Naive thymus-derived CD4-positive, alpha-beta T cell (primary cell): ENCODE measurements around the gene HTR3B. TPM values are rescaled to one million over a fixed set of nuclear protein-coding genes. Genes with fewer than 3 reads are reported as not detected.

Experiments used
- ATAC-seq: fragments of 150-1000 bp; cut with Tn5 transposase; 2 replicates; pipeline ENCODE4 v1.10.0; 2021; ENCODE audit warnings: mild to moderate bottlenecking, moderate library complexity
- CTCF ChIA-PET: fragments of 350-600 bp; sonication (Branson Sonifier 250); formaldehyde crosslinking; loops from one replicate; lab custom pipeline; 2021; ENCODE audit warnings: antibody characterized with exemption; lab: Charles Lee
- POLR2A ChIA-PET: fragments of 350-600 bp; sonication (Branson Sonifier 250); formaldehyde crosslinking; loops from one replicate; lab custom pipeline; 2021; ENCODE audit warnings: antibody characterized with exemption, inconsistent platforms; lab: Charles Lee
- DNase-seq, 9 donors: peaks; one replicate each; pipeline versions ENCODE4 v3.0.0 to v3.0.0-alpha.2; 2020 to 2022; ENCODE audit warnings: mixed read lengths in 1 of 9
- H3K27ac ChIP-seq: one replicate; pipeline ENCODE4 v1.7.0; 2013; ENCODE audit warnings: mild to moderate bottlenecking, low read depth, low read length, moderate library complexity
- H3K27me3 ChIP-seq, 2 donors: one replicate each; pipeline ENCODE4 v1.7.0; 2013; ENCODE audit warnings: low read length in 2 of 2, mild to moderate bottlenecking in 2 of 2, moderate library complexity in 2 of 2; ENCODE audit not compliant: control insufficient read depth in 2 of 2, insufficient read depth in 2 of 2
- H3K36me3 ChIP-seq, 3 experiments: 1 replicate in 2 of 3; 2 replicates in 1 of 3; pipeline ENCODE4 v1.7.0; 2013; ENCODE audit warnings: low read length in 3 of 3, mild to moderate bottlenecking in 3 of 3, moderate library complexity in 1 of 3; ENCODE audit not compliant: insufficient read depth in 3 of 3, control insufficient read depth in 2 of 3
- H3K4me1 ChIP-seq, 2 donors: one replicate each; pipeline ENCODE4 v1.7.0; 2013; ENCODE audit warnings: low read length in 2 of 2, mild to moderate bottlenecking in 2 of 2, moderate library complexity in 1 of 2; ENCODE audit not compliant: control insufficient read depth in 2 of 2, insufficient read depth in 2 of 2
- H3K4me3 ChIP-seq: 2 replicates; pipeline ENCODE4 v1.7.0; 2013; ENCODE audit warnings: mild to moderate bottlenecking, low read length
- H3K9me3 ChIP-seq, 3 experiments: 1 replicate in 2 of 3; 2 replicates in 1 of 3; pipeline ENCODE4 v1.7.0; 2013; ENCODE audit warnings: low read length in 3 of 3; ENCODE audit not compliant: control insufficient read depth in 2 of 3
- H3K27ac Mint-ChIP-seq, 9 donors: one replicate each; pipeline ENCODE4 v1.8.0; 2020 to 2022; ENCODE audit warnings: mixed read lengths in 9 of 9, mild to moderate bottlenecking in 8 of 9, moderate library complexity in 5 of 9, inconsistent platforms in 2 of 9
- H3K27me3 Mint-ChIP-seq, 5 donors: one replicate each; pipeline ENCODE4 v1.8.0; 2021 to 2022; ENCODE audit warnings: mixed read lengths in 5 of 5, mild to moderate bottlenecking in 1 of 5
- H3K36me3 Mint-ChIP-seq, 5 donors: one replicate each; pipeline ENCODE4 v1.8.0; 2020 to 2022; ENCODE audit warnings: mixed read lengths in 5 of 5, mild to moderate bottlenecking in 3 of 5, inconsistent platforms in 1 of 5
- H3K4me1 Mint-ChIP-seq, 7 donors: one replicate each; pipeline ENCODE4 v1.8.0; 2020 to 2022; ENCODE audit warnings: mixed read lengths in 7 of 7, mild to moderate bottlenecking in 3 of 7, inconsistent platforms in 1 of 7
- H3K4me3 Mint-ChIP-seq, 10 donors: one replicate each; pipeline ENCODE4 v1.8.0; 2020 to 2022; ENCODE audit warnings: mild to moderate bottlenecking in 10 of 10, mixed read lengths in 10 of 10, moderate library complexity in 6 of 10, inconsistent platforms in 2 of 10
- H3K9me3 Mint-ChIP-seq, 11 donors: one replicate each; pipeline ENCODE4 v1.8.0; 2020 to 2022; ENCODE audit warnings: mixed read lengths in 11 of 11, mild to moderate bottlenecking in 4 of 11, inconsistent platforms in 1 of 11, moderate library complexity in 1 of 11
- intact Hi-C, 2 donors: fragments of 100-400 bp; cut with micrococcal nuclease; formaldehyde crosslinking; loops; one replicate each; pipeline ENCODE4 v1.15.1; 2023
- polyA plus RNA-seq, 2 donors: library from polyadenylated mRNA; unstranded; fragments of 300-500 nt; fragmentation: Illumina TruSeq; gene quantifications; one replicate each; pipeline ENCODE4 v1.2.3, GENCODE V29; 2021
- total RNA-seq, 6 experiments: library from RNA in 5 of 6; stranded (reverse) in 5 of 6; gene quantifications; 1 replicate in 5 of 6; 2 replicates in 1 of 6; pipeline ENCODE4 v1.2.3 and lab custom pipeline; 2021 to 2026

Gene HTR3B
- total and polyA plus RNA-seq, 7 experiments from 2014 or later, result not detected

- Histone ChIP-seq H3K27ac (no peak overlapping the region), H3K9me3 (no peaks in the 10 kb centered on the region), H3K4me1 (no peaks in the 10 kb centered on the region), H3K4me3 (no peak overlapping the region), H3K27me3 (no peaks in the 10 kb centered on the region), H3K36me3 (no peaks in the 10 kb centered on the region)
- intact Hi-C loops, result no loop called here
- Mint-ChIP-seq H3K27ac (no peak overlapping the region), H3K36me3 (no peaks in the 10 kb centered on the region), H3K4me1 (peaks cover 0 to 6% (median 0%) of the 10 kb centered on the region in 7 donors), H3K27me3 (peaks cover 6 to 34% (median 21%) of the 10 kb centered on the region in 5 donors), H3K4me3 (no peak overlapping the region), H3K9me3 (no peaks in the 10 kb centered on the region)
- POLR2A ChIA-PET, result no interaction called here
- ATAC-seq (no peak), DNase-seq (no peak)
- CTCF ChIA-PET, result no interaction called here
Measured at GRCh38 chr11:113947994-113948393, 43.4 kb downstream of the HTR3B start.

DNA sequence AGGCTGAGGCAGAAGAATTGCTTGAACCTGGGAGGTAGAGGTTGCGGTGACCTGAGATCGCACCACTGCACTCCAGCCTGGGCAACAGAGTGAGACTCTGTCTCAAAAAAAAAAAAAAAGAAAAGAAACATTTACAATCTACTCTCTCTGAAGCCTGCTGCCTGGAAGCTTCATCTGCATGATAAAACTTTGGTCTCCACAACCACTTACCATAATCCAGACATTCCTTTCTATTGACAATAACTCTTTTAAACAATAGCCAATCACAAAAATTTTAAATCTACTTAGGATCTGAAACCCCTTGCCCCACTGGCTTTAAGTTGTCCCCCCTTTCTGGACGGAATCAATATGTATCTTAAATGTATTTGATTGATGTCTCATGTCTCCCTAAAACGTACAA, 45.3 kb downstream of the HTR3B start:
- Histone ChIP-seq H3K27me3 (no peaks in the 10 kb centered on the region), H3K9me3 (no peaks in the 10 kb centered on the region), H3K36me3 (no peaks in the 10 kb centered on the region), H3K4me3 (no peak overlapping the region), H3K27ac (no peak overlapping the region), H3K4me1 (no peaks in the 10 kb centered on the region)
- H3K27ac Mint-ChIP-seq, result no peak overlapping the region
- intact Hi-C loops, result no loop called here
- no peak for ATAC-seq
- H3K36me3 Mint-ChIP-seq, result no peaks in the 10 kb centered on the region
- H3K4me3 Mint-ChIP-seq, result no peak overlapping the region
- DNase-seq, result no peak
- CTCF ChIA-PET, result no interaction called here
- H3K9me3 Mint-ChIP-seq, result no peaks in the 10 kb centered on the region
- POLR2A ChIA-PET, result no interaction called here
- peaks cover 12 to 44% (median 29%) of the 10 kb centered on the region in 5 donors for H3K27me3 Mint-ChIP-seq
- H3K4me1 Mint-ChIP-seq, result peaks cover 0 to 6% (median 0%) of the 10 kb centered on the region in 7 donors

- H3K27ac Mint-ChIP-seq, result no peak overlapping the region
- Histone ChIP-seq H3K27ac (no peak overlapping the region), H3K27me3 (no peaks in the 10 kb centered on the region), H3K4me1 (no peaks in the 10 kb centered on the region), H3K4me3 (no peak overlapping the region), H3K9me3 (no peaks in the 10 kb centered on the region), H3K36me3 (no peaks in the 10 kb centered on the region)
- intact Hi-C loops, result no loop called here
- peaks cover 12 to 34% (median 27%) of the 10 kb centered on the region in 5 donors for H3K27me3 Mint-ChIP-seq
- H3K36me3 Mint-ChIP-seq, result no peaks in the 10 kb centered on the region
- peaks cover 0 to 4% (median 0%) of the 10 kb centered on the region in 7 donors for H3K4me1 Mint-ChIP-seq
- POLR2A ChIA-PET, result no interaction called here
- H3K4me3 Mint-ChIP-seq, result no peak overlapping the region
- H3K9me3 Mint-ChIP-seq, result no peaks in the 10 kb centered on the region
- no peak for DNase-seq
- CTCF ChIA-PET, result no interaction called here
- ATAC-seq, result no peak
Measured at GRCh38 chr11:113951537-113951936, 46.9 kb downstream of the HTR3B start.

GRCh38 chr11:113952070-113952469, 47.5 kb downstream of the HTR3B start:
- H3K36me3 Mint-ChIP-seq, result no peaks in the 10 kb centered on the region
- no peak overlapping the region for H3K27ac Mint-ChIP-seq
- H3K9me3 ChIP-seq, result no peaks in the 10 kb centered on the region
- ChIA-PET CTCF (no interaction called here), POLR2A (no interaction called here)
- no peaks in the 10 kb centered on the region for H3K36me3 ChIP-seq
- no peak overlapping the region for H3K27ac ChIP-seq
- DNase-seq (no peak), ATAC-seq (no peak)
- no peak overlapping the region for H3K4me3 ChIP-seq
- no peak overlapping the region for H3K4me3 Mint-ChIP-seq
- H3K27me3 ChIP-seq, result no peaks in the 10 kb centered on the region
- peaks cover 12 to 34% (median 25%) of the 10 kb centered on the region in 5 donors for H3K27me3 Mint-ChIP-seq
- intact Hi-C loops, result no loop called here
- H3K4me1 ChIP-seq, result no peaks in the 10 kb centered on the region
- H3K9me3 Mint-ChIP-seq, result no peaks in the 10 kb centered on the region
- peaks cover 0 to 4% (median 0%) of the 10 kb centered on the region in 7 donors for H3K4me1 Mint-ChIP-seq

GRCh38 chr11:113952588-113952987, 48.0 kb downstream of the HTR3B start:
- H3K4me3 ChIP-seq, result no peak overlapping the region
- no peaks in the 10 kb centered on the region for H3K4me1 ChIP-seq
- CTCF ChIA-PET, result no interaction called here
- H3K4me1 Mint-ChIP-seq, result peaks cover 0 to 4% (median 0%) of the 10 kb centered on the region in 7 donors
- H3K4me3 Mint-ChIP-seq, result peak overlapping the region in 2 of 10 donors; percentile 5 to 51
- H3K27ac Mint-ChIP-seq, result no peak overlapping the region
- intact Hi-C loops, result no loop called here
- H3K27me3 Mint-ChIP-seq, result peaks cover 12 to 34% (median 25%) of the 10 kb centered on the region in 5 donors
- H3K9me3 ChIP-seq, result no peaks in the 10 kb centered on the region
- POLR2A ChIA-PET, result no interaction called here
- no peak overlapping the region for H3K27ac ChIP-seq
- no peaks in the 10 kb centered on the region for H3K9me3 Mint-ChIP-seq
- no peaks in the 10 kb centered on the region for H3K36me3 ChIP-seq
- no peaks in the 10 kb centered on the region for H3K27me3 ChIP-seq
- ATAC-seq (peak; percentile 53), DNase-seq (no peak)
- no peaks in the 10 kb centered on the region for H3K36me3 Mint-ChIP-seq

DNA sequence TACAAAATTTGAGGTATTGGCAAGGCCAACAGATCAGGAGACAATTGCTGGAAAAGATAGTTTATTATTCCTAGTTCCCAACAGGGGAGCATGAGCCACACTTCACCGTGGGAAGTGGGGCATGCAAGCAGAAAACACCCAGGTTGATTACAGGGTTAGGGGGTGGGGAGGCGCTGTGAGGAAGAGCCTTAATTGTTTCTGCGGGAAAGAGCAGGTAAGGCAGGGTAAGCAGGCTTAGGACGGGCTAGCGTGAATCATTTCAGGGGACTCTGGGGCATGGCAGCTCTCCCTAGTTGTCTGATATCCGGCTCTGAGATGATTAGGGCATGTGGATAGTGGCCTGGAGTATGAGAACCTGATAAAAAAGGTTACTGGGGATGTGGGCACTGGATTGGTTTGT, 49.6 kb downstream of the HTR3B start:
- Mint-ChIP-seq H3K4me3 (no peak overlapping the region), H3K4me1 (peaks cover 0 to 4% (median 0%) of the 10 kb centered on the region in 7 donors), H3K9me3 (no peaks in the 10 kb centered on the region), H3K27ac (no peak overlapping the region), H3K27me3 (peaks cover 12 to 41% (median 27%) of the 10 kb centered on the region in 5 donors), H3K36me3 (no peaks in the 10 kb centered on the region)
- Histone ChIP-seq H3K36me3 (no peaks in the 10 kb centered on the region), H3K27ac (no peak overlapping the region), H3K9me3 (no peaks in the 10 kb centered on the region), H3K27me3 (no peaks in the 10 kb centered on the region), H3K4me3 (no peak overlapping the region), H3K4me1 (no peaks in the 10 kb centered on the region)
- CTCF ChIA-PET, result no interaction called here
- intact Hi-C loops, result no loop called here
- ATAC-seq, result no peak
- POLR2A ChIA-PET, result no interaction called here
- no peak for DNase-seq

- DNase-seq, result no peak
Measured at GRCh38 chr11:113956986-113957385, 52.4 kb downstream of the HTR3B start.

More at GRCh38 chr11:113956986-113957385, 52.4 kb downstream of the HTR3B start:
- no peak overlapping the region for H3K4me3 Mint-ChIP-seq
- H3K36me3 Mint-ChIP-seq, result no peaks in the 10 kb centered on the region
- H3K9me3 ChIP-seq, result no peaks in the 10 kb centered on the region
- H3K4me1 Mint-ChIP-seq, result peaks cover 0 to 8% (median 0%) of the 10 kb centered on the region in 7 donors
- intact Hi-C loops, result no loop called here
- H3K27ac Mint-ChIP-seq, result no peak overlapping the region
- H3K9me3 Mint-ChIP-seq, result no peaks in the 10 kb centered on the region
- no peak for ATAC-seq
- POLR2A ChIA-PET, result no interaction called here
- H3K36me3 ChIP-seq, result no peaks in the 10 kb centered on the region
- CTCF ChIA-PET, result no interaction called here
- no peak overlapping the region for H3K4me3 ChIP-seq
- H3K27ac ChIP-seq, result no peak overlapping the region
- peaks cover 12 to 26% (median 20%) of the 10 kb centered on the region in 5 donors for H3K27me3 Mint-ChIP-seq
- no peaks in the 10 kb centered on the region for H3K27me3 ChIP-seq
- H3K4me1 ChIP-seq, result no peaks in the 10 kb centered on the region
